KOPT-K1 (cell line): ENCODE results near the gene SIX1.

Experiments
- H3K27ac ChIP-seq: fragments of 200-600 bp; sonication (generic); 2 replicates; pipeline ENCODE4 v1.5.1; 2016; ENCODE audit warnings: antibody characterized with exemption, mild to moderate bottlenecking, low read depth, low read length; ENCODE audit not compliant: poor library complexity, severe bottlenecking
- H3K36me3 ChIP-seq: fragments of 200-600 bp; sonication (generic); 2 replicates; pipeline ENCODE4 v1.5.1; 2017; ENCODE audit warnings: antibody characterized with exemption, mild to moderate bottlenecking, low read length, moderate library complexity; ENCODE audit not compliant: insufficient read depth
- H3K9me3 ChIP-seq: fragments of 200-600 bp; sonication (generic); 2 replicates; pipeline ENCODE4 v1.5.1; 2017; ENCODE audit warnings: antibody characterized with exemption, low read length, mild to moderate bottlenecking; ENCODE audit not compliant: insufficient read depth, poor library complexity, severe bottlenecking

SIX1 gene

GRCh38 chr14:60658909-60659585, 9.8 kb upstream of the SIX1 start:
- no peak overlapping the region for H3K27ac ChIP-seq
- no peaks in the 10 kb centered on the region for H3K36me3 ChIP-seq
- peaks cover 3% of the 10 kb centered on the region for H3K9me3 ChIP-seq

GRCh38 chr14:60658211-60658690, 9.0 kb upstream of the SIX1 start:
- no peak overlapping the region for H3K27ac ChIP-seq

GRCh38 chr14:60657456-60658210, 8.4 kb upstream of the SIX1 start:
- peak overlapping the region; percentile 34 for H3K27ac ChIP-seq
- H3K36me3 ChIP-seq = no peaks in the 10 kb centered on the region
- H3K9me3 ChIP-seq = peaks cover 3% of the 10 kb centered on the region

More at GRCh38 chr14:60658211-60658690, 9.0 kb upstream of the SIX1 start:
- Histone ChIP-seq H3K9me3 (peaks cover 3% of the 10 kb centered on the region), H3K36me3 (no peaks in the 10 kb centered on the region)

GRCh38 chr14:60656686-60657455, 7.6 kb upstream of the SIX1 start:
- H3K36me3 ChIP-seq = no peaks in the 10 kb centered on the region
- H3K27ac ChIP-seq = peak overlapping the region; percentile 34
- peaks cover 3% of the 10 kb centered on the region for H3K9me3 ChIP-seq

- no peaks in the 10 kb centered on the region for H3K36me3 ChIP-seq
- H3K9me3 ChIP-seq = peaks cover 3% of the 10 kb centered on the region
- peak overlapping the region; percentile 34 for H3K27ac ChIP-seq
These were observed 6.8 kb upstream of the SIX1 start for GRCh38 chr14:60655898-60656685.

- Histone ChIP-seq H3K27ac (no peak overlapping the region), H3K36me3 (no peaks in the 10 kb centered on the region)
These were observed 6.0 kb upstream of the SIX1 start for GRCh38 chr14:60655119-60655897.

GRCh38 chr14:60654334-60654821, 5.1 kb upstream of the SIX1 start:
- Histone ChIP-seq H3K36me3 (no peaks in the 10 kb centered on the region), H3K9me3 (peaks cover 6% of the 10 kb centered on the region), H3K27ac (no peak overlapping the region)

More at GRCh38 chr14:60655119-60655897, 6.0 kb upstream of the SIX1 start:
- H3K9me3 ChIP-seq = peaks cover 3% of the 10 kb centered on the region

GRCh38 chr14:60653701-60654161, 4.5 kb upstream of the SIX1 start:
- Histone ChIP-seq H3K9me3 (peaks cover 12% of the 10 kb centered on the region), H3K36me3 (no peaks in the 10 kb centered on the region), H3K27ac (no peak overlapping the region)

GRCh38 chr14:60652674-60653651, 3.7 kb upstream of the SIX1 start:
- H3K27ac ChIP-seq = no peak overlapping the region
- peaks cover 20% of the 10 kb centered on the region for H3K9me3 ChIP-seq
- no peaks in the 10 kb centered on the region for H3K36me3 ChIP-seq

GRCh38 chr14:60651796-60652673, 2.8 kb upstream of the SIX1 start:
- H3K36me3 ChIP-seq = no peaks in the 10 kb centered on the region
- H3K27ac ChIP-seq = no peak overlapping the region
- H3K9me3 ChIP-seq = peaks cover 20% of the 10 kb centered on the region

GRCh38 chr14:60651086-60651795, 2.0 kb upstream of the SIX1 start:
- H3K36me3 ChIP-seq = no peaks in the 10 kb centered on the region
- peaks cover 20% of the 10 kb centered on the region for H3K9me3 ChIP-seq
- H3K27ac ChIP-seq = no peak overlapping the region
